ENCODE data around the gene PKNOX2. TPM values are rescaled to one million over a fixed set of nuclear protein-coding genes. Genes with fewer than 3 reads are reported as not detected.

PKNOX2 gene
- total RNA-seq, 1 donor from 2014 or later = 34.9 TPM

DNA sequence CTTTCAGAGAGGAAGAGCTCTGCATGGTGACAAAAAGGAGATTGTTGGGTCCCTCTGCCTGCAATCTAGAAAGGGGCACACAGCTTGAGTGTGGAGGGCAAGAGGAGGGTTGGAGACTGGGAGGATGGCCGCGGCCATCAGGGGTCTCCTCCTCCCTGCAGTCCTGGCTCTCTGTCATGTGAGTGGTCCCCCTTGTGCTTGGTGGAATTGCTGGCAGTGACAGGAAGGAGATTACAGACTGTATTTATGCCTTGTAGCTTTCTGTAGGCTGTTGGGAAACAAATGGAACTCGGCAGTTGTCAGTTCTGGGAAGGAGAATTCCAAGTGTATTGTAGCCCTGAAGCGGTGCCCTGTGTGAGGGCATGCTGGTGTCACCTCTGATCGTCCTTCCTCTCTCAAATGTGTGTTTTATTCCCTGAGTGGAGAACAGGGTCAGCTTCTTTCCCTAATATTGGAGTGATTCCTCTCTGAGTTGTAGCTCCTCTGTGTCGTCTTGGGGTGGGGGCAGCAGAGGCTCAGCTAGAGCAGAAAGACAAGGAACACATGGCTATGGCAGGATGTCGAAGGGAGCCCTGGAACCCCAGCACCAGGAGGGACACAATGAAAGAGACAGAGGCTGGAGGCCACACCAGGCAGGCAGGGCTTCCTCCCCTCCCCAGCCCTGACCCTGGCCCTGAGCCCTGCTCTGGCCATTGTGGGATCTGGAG lies 163.1 kb downstream of the PKNOX2 start:
- Mint-ChIP-seq H3K36me3 (ENCODE audit: low read depth) (peaks cover 8% of the 10 kb centered on the region), H3K4me1 (ENCODE audit: low read depth) (peaks cover 10% of the 10 kb centered on the region), H3K9me3 (ENCODE audit: low read depth) (no peaks in the 10 kb centered on the region), H3K27ac (ENCODE audit: unreplicated experiment) (no peak overlapping the region), H3K4me3 (ENCODE audit: unreplicated experiment) (no peak overlapping the region), H3K27me3 (ENCODE audit: low read depth) (no peaks in the 10 kb centered on the region)
- TF ChIP-seq, protein P1, sequence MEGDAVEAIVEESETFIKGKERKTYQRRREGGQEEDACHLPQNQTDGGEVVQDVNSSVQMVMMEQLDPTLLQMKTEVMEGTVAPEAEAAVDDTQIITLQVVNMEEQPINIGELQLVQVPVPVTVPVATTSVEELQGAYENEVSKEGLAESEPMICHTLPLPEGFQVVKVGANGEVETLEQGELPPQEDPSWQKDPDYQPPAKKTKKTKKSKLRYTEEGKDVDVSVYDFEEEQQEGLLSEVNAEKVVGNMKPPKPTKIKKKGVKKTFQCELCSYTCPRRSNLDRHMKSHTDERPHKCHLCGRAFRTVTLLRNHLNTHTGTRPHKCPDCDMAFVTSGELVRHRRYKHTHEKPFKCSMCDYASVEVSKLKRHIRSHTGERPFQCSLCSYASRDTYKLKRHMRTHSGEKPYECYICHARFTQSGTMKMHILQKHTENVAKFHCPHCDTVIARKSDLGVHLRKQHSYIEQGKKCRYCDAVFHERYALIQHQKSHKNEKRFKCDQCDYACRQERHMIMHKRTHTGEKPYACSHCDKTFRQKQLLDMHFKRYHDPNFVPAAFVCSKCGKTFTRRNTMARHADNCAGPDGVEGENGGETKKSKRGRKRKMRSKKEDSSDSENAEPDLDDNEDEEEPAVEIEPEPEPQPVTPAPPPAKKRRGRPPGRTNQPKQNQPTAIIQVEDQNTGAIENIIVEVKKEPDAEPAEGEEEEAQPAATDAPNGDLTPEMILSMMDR (IDR thresholded peaks at IDR 0.05) = no peak
- no peak for DNase-seq (ENCODE audit: low spot score)

DNA sequence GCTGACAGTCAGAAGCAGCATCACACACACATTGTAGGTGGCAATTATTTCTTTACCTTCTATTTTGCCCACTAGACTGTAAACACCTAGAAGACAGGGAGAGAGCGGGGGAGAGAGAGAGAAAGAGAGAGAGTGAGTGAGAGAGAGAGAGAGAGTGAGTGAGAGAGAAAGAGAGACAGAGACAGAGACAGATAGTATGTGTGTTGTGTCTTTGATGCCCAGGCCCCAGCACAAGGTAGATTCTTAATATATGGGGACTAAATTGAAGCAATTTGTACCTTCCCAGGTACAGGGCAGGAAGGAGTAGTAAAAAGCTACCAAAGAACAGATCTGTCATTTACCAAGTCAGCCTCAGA lies 163.7 kb downstream of the PKNOX2 start:
- no peak overlapping the region for H3K27ac Mint-ChIP-seq (ENCODE audit: unreplicated experiment)
- no peak for DNase-seq (ENCODE audit: low spot score)

DNA sequence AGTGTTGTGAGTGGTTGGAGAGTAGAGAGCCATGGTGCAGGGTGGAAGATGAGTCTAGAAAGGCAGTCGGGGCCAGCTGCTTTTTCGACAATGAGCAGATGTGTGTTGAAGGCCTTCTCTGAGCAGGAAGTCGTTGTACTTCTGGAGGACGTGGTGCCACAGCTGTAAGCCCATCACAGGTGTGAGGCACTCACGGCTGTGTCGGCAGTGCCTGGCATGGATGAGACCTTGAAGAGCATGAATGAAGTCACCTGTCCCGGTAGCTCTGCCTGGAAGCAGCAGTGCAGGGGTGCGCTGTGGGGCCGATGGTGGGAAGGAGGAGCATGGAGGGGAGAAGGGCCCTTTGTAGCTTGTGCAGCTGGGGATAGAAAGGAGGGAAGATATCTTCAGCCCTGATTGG lies 165.2 kb downstream of the PKNOX2 start:
- TF ChIP-seq, protein P1 (IDR thresholded peaks at IDR 0.05) = no peak
- no peak for DNase-seq (ENCODE audit: low spot score)
- Mint-ChIP-seq H3K27me3 (ENCODE audit: low read depth) (no peaks in the 10 kb centered on the region), H3K27ac (ENCODE audit: unreplicated experiment) (peak overlapping the region; percentile 19), H3K4me1 (ENCODE audit: low read depth) (peaks cover 10% of the 10 kb centered on the region), H3K4me3 (ENCODE audit: unreplicated experiment) (no peak overlapping the region), H3K9me3 (ENCODE audit: low read depth) (no peaks in the 10 kb centered on the region), H3K36me3 (ENCODE audit: low read depth) (peaks cover 14% of the 10 kb centered on the region)

More for the DNA sequence above, 163.7 kb downstream of the PKNOX2 start:
- Mint-ChIP-seq H3K4me3 (ENCODE audit: unreplicated experiment) (no peak overlapping the region), H3K27me3 (ENCODE audit: low read depth) (no peaks in the 10 kb centered on the region), H3K9me3 (ENCODE audit: low read depth) (no peaks in the 10 kb centered on the region), H3K36me3 (ENCODE audit: low read depth) (peaks cover 11% of the 10 kb centered on the region), H3K4me1 (ENCODE audit: low read depth) (peaks cover 10% of the 10 kb centered on the region)
- TF ChIP-seq, protein P1 (IDR thresholded peaks at IDR 0.05) = no peak

DNA sequence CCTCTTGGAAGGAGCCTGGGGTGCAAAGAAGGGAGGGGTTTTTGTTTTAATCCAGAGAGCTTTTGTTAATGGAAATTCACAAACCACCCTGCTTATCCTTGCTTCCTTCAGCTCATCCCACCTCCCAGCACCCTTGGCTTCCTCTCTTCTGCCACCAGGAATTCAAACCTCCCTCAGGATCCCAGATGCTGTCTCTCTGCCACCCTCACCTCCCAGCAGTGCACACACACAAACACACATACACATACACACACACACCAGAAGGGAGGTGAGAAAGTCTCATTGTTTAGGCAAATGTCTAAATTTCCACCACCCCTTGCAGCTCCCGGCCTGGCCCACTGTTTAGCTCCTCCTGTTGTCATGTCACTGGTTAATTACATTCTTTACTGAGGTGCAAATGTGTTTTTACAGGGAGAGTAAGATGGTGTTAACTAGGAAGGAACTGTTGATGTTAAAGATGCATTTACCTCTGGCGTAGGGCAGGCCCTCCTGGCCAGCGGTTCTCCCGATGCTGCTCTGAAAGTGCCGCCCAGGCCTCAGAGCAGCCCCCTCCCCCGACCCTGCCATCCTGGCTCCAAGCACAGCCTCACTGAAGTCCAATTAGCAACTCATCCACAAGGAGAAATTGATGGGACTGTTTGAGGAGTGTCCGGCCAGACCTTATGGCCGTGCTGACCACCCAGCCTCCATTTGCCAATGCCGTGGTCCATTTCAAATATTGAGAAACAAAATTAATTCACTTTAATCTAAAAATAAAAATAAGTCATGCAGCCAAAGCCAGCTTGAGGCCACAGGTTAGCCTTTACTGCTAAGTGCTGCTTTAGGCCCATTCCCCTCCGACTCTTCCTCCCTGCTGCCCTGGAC lies 166.1 kb downstream of the PKNOX2 start:
- H3K4me3 Mint-ChIP-seq (ENCODE audit: unreplicated experiment) = no peak overlapping the region
- no peaks in the 10 kb centered on the region for H3K27me3 Mint-ChIP-seq (ENCODE audit: low read depth)
- H3K27ac Mint-ChIP-seq (ENCODE audit: unreplicated experiment) = no peak overlapping the region
- peaks cover 14% of the 10 kb centered on the region for H3K4me1 Mint-ChIP-seq (ENCODE audit: low read depth)
- H3K9me3 Mint-ChIP-seq (ENCODE audit: low read depth) = no peaks in the 10 kb centered on the region
- TF ChIP-seq, protein P1 (IDR thresholded peaks at IDR 0.05) = no peak
- DNase-seq (ENCODE audit: low spot score) = no peak
- H3K36me3 Mint-ChIP-seq (ENCODE audit: low read depth) = peaks cover 15% of the 10 kb centered on the region

DNA sequence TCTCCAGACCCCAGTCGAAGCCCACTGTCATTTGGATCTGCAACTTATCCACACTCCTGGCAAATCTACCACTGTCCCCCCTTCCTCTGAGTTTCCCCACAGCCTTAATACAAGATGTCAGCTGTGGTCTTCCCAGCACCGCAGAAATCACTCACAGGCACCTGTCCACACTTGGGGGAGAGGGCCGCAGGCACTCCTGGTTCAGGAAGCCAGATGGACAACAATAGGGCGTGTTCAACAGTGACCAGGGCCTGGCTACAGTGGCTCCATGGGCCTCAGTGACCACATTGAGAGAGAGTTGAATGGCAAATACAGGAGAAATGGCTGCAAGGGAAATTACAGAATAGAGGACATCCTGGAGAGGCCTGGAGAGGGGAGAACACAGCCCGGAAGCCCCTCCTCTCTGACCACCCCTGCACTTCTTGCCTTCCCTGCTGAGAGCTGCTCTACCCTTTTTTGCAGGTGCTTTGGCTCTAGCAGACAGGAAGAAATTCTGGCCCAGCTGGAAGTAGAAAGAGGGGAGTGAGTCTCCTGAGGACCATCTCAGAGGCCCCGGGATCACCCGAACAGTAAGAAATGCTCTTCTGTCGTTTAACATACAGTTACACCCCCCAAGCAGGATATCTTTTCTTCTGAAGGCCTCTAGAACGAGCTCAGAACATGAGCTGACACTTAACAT lies 166.9 kb downstream of the PKNOX2 start:
- H3K27ac Mint-ChIP-seq (ENCODE audit: unreplicated experiment) = no peak overlapping the region
- no peak overlapping the region for H3K4me3 Mint-ChIP-seq (ENCODE audit: unreplicated experiment)
- no peak for DNase-seq (ENCODE audit: low spot score)
- H3K9me3 Mint-ChIP-seq (ENCODE audit: low read depth) = no peaks in the 10 kb centered on the region
- H3K4me1 Mint-ChIP-seq (ENCODE audit: low read depth) = peaks cover 14% of the 10 kb centered on the region
- peaks cover 12% of the 10 kb centered on the region for H3K36me3 Mint-ChIP-seq (ENCODE audit: low read depth)
- TF ChIP-seq, protein P1 (IDR thresholded peaks at IDR 0.05) = no peak
- no peaks in the 10 kb centered on the region for H3K27me3 Mint-ChIP-seq (ENCODE audit: low read depth)
